Measurements from ENCODE around the gene METTL24.
"Not testable (repeated sequence)": the region's sequence is repeated elsewhere in the genome, so short reads cannot be mapped to it uniquely, and the experiment has no call there.

METTL24 gene

GRCh38 chr6:110309432-110309831 lies 48.7 kb downstream of the METTL24 start:
- not testable (repeated sequence) for DNase-seq

- DNase-seq = no peak
These were observed 50.8 kb downstream of the METTL24 start for GRCh38 chr6:110307368-110307767.

GRCh38 chr6:110305832-110306231 lies 52.3 kb downstream of the METTL24 start:
- not testable (repeated sequence) for DNase-seq

- not testable (repeated sequence) for DNase-seq
These were observed 54.5 kb downstream of the METTL24 start for GRCh38 chr6:110303692-110304091.

GRCh38 chr6:110298916-110299315 lies 59.2 kb downstream of the METTL24 start:
- DNase-seq = no peak

- no peak for DNase-seq
These were observed 59.7 kb downstream of the METTL24 start for GRCh38 chr6:110298411-110298810.

GRCh38 chr6:110296241-110297025 lies 61.7 kb downstream of the METTL24 start:
- no peak for DNase-seq

- no peak for DNase-seq
These were observed 62.5 kb downstream of the METTL24 start for GRCh38 chr6:110295451-110296165.

- no peak for DNase-seq
These were observed 70.4 kb downstream of the METTL24 start for GRCh38 chr6:110287462-110288341.

- no peak for DNase-seq
These were observed 72.7 kb downstream of the METTL24 start for GRCh38 chr6:110285306-110286060.

GRCh38 chr6:110284855-110285254 lies 73.3 kb downstream of the METTL24 start:
- no peak for DNase-seq

- no peak for DNase-seq
These were observed 74.5 kb downstream of the METTL24 start for GRCh38 chr6:110283657-110284056.

GRCh38 chr6:110282412-110282811 lies 75.7 kb downstream of the METTL24 start:
- DNase-seq = no peak

- DNase-seq = no peak
These were observed 81.0 kb downstream of the METTL24 start for GRCh38 chr6:110277100-110277665.

GRCh38 chr6:110272781-110273180 lies 85.4 kb downstream of the METTL24 start:
- DNase-seq = not testable (repeated sequence)

- DNase-seq = no peak
These were observed 86.5 kb downstream of the METTL24 start for GRCh38 chr6:110271732-110272022.

GRCh38 chr6:110270165-110270564 lies 88.0 kb downstream of the METTL24 start:
- DNase-seq = no peak

- DNase-seq = no peak
These were observed 88.5 kb downstream of the METTL24 start for GRCh38 chr6:110269623-110270022.

- no peak for DNase-seq
These were observed 91.2 kb downstream of the METTL24 start for GRCh38 chr6:110266996-110267395.

GRCh38 chr6:110265273-110265672 lies 92.9 kb downstream of the METTL24 start:
- no peak for DNase-seq

GRCh38 chr6:110256366-110256765 lies 101.8 kb downstream of the METTL24 start:
- no peak for DNase-seq

GRCh38 chr6:110255211-110255750 lies 102.9 kb downstream of the METTL24 start:
- no peak for DNase-seq
